CD14-positive monocyte (primary cell): Measurements from ENCODE around the gene POU6F2. TPM values are rescaled to one million over a fixed set of nuclear protein-coding genes. Genes with fewer than 3 reads are reported as not detected.

Source experiments
- DNase-seq, 3 donors: peaks; one replicate each; pipeline ENCODE4 v3.0.0-alpha.2; 2011 to 2022
- H2AFZ ChIP-seq: 2 replicates; pipeline ENCODE4 v1.6.0; 2012; ENCODE audit warnings: mild to moderate bottlenecking, low read depth, low read length, inconsistent platforms; ENCODE audit not compliant: insufficient read depth, poor library complexity, severe bottlenecking
- H3K27ac ChIP-seq, 2 donors: 1 replicate in 1 of 2; 2 replicates in 1 of 2; pipeline ENCODE4 v1.5.1; 2012 to 2013; ENCODE audit warnings: low read length in 2 of 2, control low read depth in 1 of 2, inconsistent platforms in 1 of 2, low read depth in 1 of 2, mild to moderate bottlenecking in 1 of 2
- H3K27me3 ChIP-seq, 2 donors: one replicate each; pipeline versions ENCODE4 v1.6.0 to v1.6.1; 2011 to 2013; ENCODE audit warnings: low read length in 2 of 2; ENCODE audit not compliant: control insufficient read depth in 2 of 2, insufficient read depth in 2 of 2
- H3K36me3 ChIP-seq, 2 donors: replicated peaks in 1 of 2; 1 replicate in 1 of 2; 2 replicates in 1 of 2; pipeline versions ENCODE4 v1.5.1 to v1.6.1; 2012 to 2013; ENCODE audit warnings: low read length in 2 of 2, control low read depth in 1 of 2, inconsistent platforms in 1 of 2, mild to moderate bottlenecking in 1 of 2; ENCODE audit not compliant: insufficient read depth in 2 of 2, control insufficient read depth in 1 of 2
- H3K4me1 ChIP-seq, 2 donors: 1 replicate in 1 of 2; 2 replicates in 1 of 2; pipeline versions ENCODE4 v1.5.1 to v1.6.1; 2012 to 2013; ENCODE audit warnings: low read length in 2 of 2, control low read depth in 1 of 2, inconsistent platforms in 1 of 2, mild to moderate bottlenecking in 1 of 2, moderate library complexity in 1 of 2; ENCODE audit not compliant: insufficient read depth in 2 of 2, control insufficient read depth in 1 of 2
- H3K4me2 ChIP-seq: replicated peaks from 2 replicates; pipeline ENCODE3; 2012; ENCODE audit warnings: low read length, moderate library complexity, mild to moderate bottlenecking; ENCODE audit not compliant: poor library complexity, severe bottlenecking; ENCODE audit errors: extremely low read depth
- H3K4me3 ChIP-seq, 3 experiments: fragments of 200-600 bp in 1 of 3; sonication (generic) in 1 of 3; replicated peaks in 1 of 3; 1 replicate in 2 of 3; 2 replicates in 1 of 3; pipeline ENCODE4 v1.5.1; 2011 to 2013; ENCODE audit warnings: low read length in 3 of 3, mild to moderate bottlenecking in 3 of 3, control low read depth in 2 of 3, low read depth in 2 of 3, inconsistent platforms in 1 of 3, moderate library complexity in 1 of 3
- H3K79me2 ChIP-seq: 2 replicates; pipeline ENCODE4 v1.6.0; 2012; ENCODE audit warnings: mild to moderate bottlenecking, control low read depth, inconsistent platforms, low read length, moderate library complexity; ENCODE audit not compliant: insufficient read depth
- H3K9ac ChIP-seq: 2 replicates; pipeline ENCODE4 v1.6.0; 2017; ENCODE audit warnings: low read length, mild to moderate bottlenecking; ENCODE audit not compliant: insufficient read depth, poor library complexity, severe bottlenecking
- H3K9me3 ChIP-seq, 2 donors: replicated peaks in 1 of 2; 1 replicate in 1 of 2; 2 replicates in 1 of 2; pipeline versions ENCODE4 v1.5.1 to v1.6.1; 2012 to 2013; ENCODE audit warnings: low read length in 2 of 2, control low read depth in 1 of 2; ENCODE audit not compliant: control insufficient read depth in 1 of 2, insufficient read depth in 1 of 2
- H4K20me1 ChIP-seq: 2 replicates; pipeline ENCODE4 v1.6.0; 2012; ENCODE audit warnings: mild to moderate bottlenecking, low read length, control low read depth, moderate library complexity; ENCODE audit not compliant: insufficient read depth
- H3K27ac Mint-ChIP-seq, 7 donors: one replicate each; pipeline ENCODE4 v1.8.0; 2020; ENCODE audit warnings: mild to moderate bottlenecking in 7 of 7, mixed read lengths in 7 of 7, moderate library complexity in 6 of 7, inconsistent platforms in 2 of 7
- H3K27me3 Mint-ChIP-seq, 3 donors: one replicate each; pipeline ENCODE4 v1.8.0; 2021 to 2022; ENCODE audit warnings: low read depth in 3 of 3, mild to moderate bottlenecking in 3 of 3, mixed read lengths in 3 of 3, moderate library complexity in 3 of 3, inconsistent platforms in 1 of 3
- H3K36me3 Mint-ChIP-seq, 2 donors: one replicate each; pipeline ENCODE4 v1.8.0; 2020; ENCODE audit warnings: mixed read lengths in 2 of 2, inconsistent platforms in 1 of 2, mild to moderate bottlenecking in 1 of 2
- H3K4me1 Mint-ChIP-seq: one replicate; pipeline ENCODE4 v1.8.0; 2020; ENCODE audit warnings: mild to moderate bottlenecking, mixed read lengths
- H3K4me3 Mint-ChIP-seq, 2 donors: one replicate each; pipeline ENCODE4 v1.8.0; 2020; ENCODE audit warnings: mild to moderate bottlenecking in 2 of 2, mixed read lengths in 2 of 2, moderate library complexity in 1 of 2
- H3K9me3 Mint-ChIP-seq, 7 donors: one replicate each; pipeline ENCODE4 v1.8.0; 2020 to 2022; ENCODE audit warnings: mixed read lengths in 7 of 7, mild to moderate bottlenecking in 6 of 7, moderate library complexity in 6 of 7, inconsistent platforms in 2 of 7
- CTCF ChIP-seq: fragments of 200-600 bp; IDR thresholded peaks from one replicate; pipeline ENCODE4 v1.8.0; 2022; ENCODE audit warnings: antibody characterized with exemption, mild to moderate bottlenecking
- WGBS: methylation state at CpG from one replicate; pipeline ENCODE4 v1.1.5; 2013; ENCODE audit warnings: missing lambda C conversion rate; ENCODE audit not compliant: insufficient coverage; 5-methylcytosine and 5-hydroxymethylcytosine counted together
- intact Hi-C, 2 donors: fragments of 100-400 bp; cut with micrococcal nuclease; formaldehyde crosslinking; loops; one replicate each; pipeline versions ENCODE4 v1.15.0 to v1.15.1; 2023
- polyA plus RNA-seq, 3 donors: library from polyadenylated mRNA; depleted of rRNA in 1 of 3; unstranded in 2 of 3; stranded (reverse) in 1 of 3; fragments of 300-500 nt in 2 of 3; fragments of >200 nt in 1 of 3; fragmentation: Illumina TruSeq in 2 of 3; gene quantifications; 1 replicate in 2 of 3; 2 replicates in 1 of 3; pipeline ENCODE4 v1.2.3, GENCODE V29; 2012 to 2021

Gene POU6F2
- polyA plus RNA-seq, 3 donors, result not detected

- no peak for TF ChIP-seq CTCF
- no peak overlapping the region for H3K4me3 Mint-ChIP-seq
- Histone ChIP-seq H3K4me3 (no peak overlapping the region), H3K9ac (no peak overlapping the region), H4K20me1 (no peaks in the 10 kb centered on the region), H3K4me1 (no peaks in the 10 kb centered on the region), H3K27me3 (no peaks in the 10 kb centered on the region), H3K36me3 (no peaks in the 10 kb centered on the region), H3K79me2 (no peaks in the 10 kb centered on the region), H2AFZ (no peak overlapping the region), H3K9me3 (no peaks in the 10 kb centered on the region), H3K4me2 (no peak overlapping the region), H3K27ac (no peak overlapping the region)
- intact Hi-C loops, result no loop called here
- DNase-seq, result no peak
- no peaks in the 10 kb centered on the region for H3K4me1 Mint-ChIP-seq
- no peak overlapping the region for H3K27ac Mint-ChIP-seq
- WGBS, result 88% methylated on average over 4 of the region's 5 CpGs
- peaks cover 0 to 2% (median 0%) of the 10 kb centered on the region in 7 donors for H3K9me3 Mint-ChIP-seq
- H3K27me3 Mint-ChIP-seq, result peaks cover 0 to 2% (median 0%) of the 10 kb centered on the region in 3 donors
- no peaks in the 10 kb centered on the region for H3K36me3 Mint-ChIP-seq
These were observed 292.3 kb downstream of the POU6F2 start for GRCh38 chr7:39270018-39270417.

- 61% methylated on average over 5 of the region's 9 CpGs for WGBS
- no peak for TF ChIP-seq CTCF
- Histone ChIP-seq H3K4me1 (no peaks in the 10 kb centered on the region), H2AFZ (no peak overlapping the region), H3K9ac (no peak overlapping the region), H4K20me1 (no peaks in the 10 kb centered on the region), H3K27ac (no peak overlapping the region), H3K36me3 (no peaks in the 10 kb centered on the region), H3K4me3 (no peak overlapping the region), H3K79me2 (no peaks in the 10 kb centered on the region), H3K27me3 (no peaks in the 10 kb centered on the region), H3K9me3 (no peaks in the 10 kb centered on the region), H3K4me2 (no peak overlapping the region)
- intact Hi-C loops, result no loop called here
- H3K9me3 Mint-ChIP-seq, result peaks cover 0 to 2% (median 0%) of the 10 kb centered on the region in 7 donors
- H3K27ac Mint-ChIP-seq, result no peak overlapping the region
- peaks cover 0 to 2% (median 0%) of the 10 kb centered on the region in 3 donors for H3K27me3 Mint-ChIP-seq
- no peak overlapping the region for H3K4me3 Mint-ChIP-seq
- no peak for DNase-seq
- H3K36me3 Mint-ChIP-seq, result no peaks in the 10 kb centered on the region
- no peaks in the 10 kb centered on the region for H3K4me1 Mint-ChIP-seq
These were observed 293.7 kb downstream of the POU6F2 start for GRCh38 chr7:39271402-39271801.
